ENCODE data around the gene S100B. TPM values are rescaled to one million over a fixed set of nuclear protein-coding genes. Genes with fewer than 3 reads are reported as not detected.

Gene S100B
- total and polyA plus RNA-seq, 2 of the 13 experiments (the other 11 are each of a cell fraction or from before 2014, with no cell fraction given), result not detected

DNA sequence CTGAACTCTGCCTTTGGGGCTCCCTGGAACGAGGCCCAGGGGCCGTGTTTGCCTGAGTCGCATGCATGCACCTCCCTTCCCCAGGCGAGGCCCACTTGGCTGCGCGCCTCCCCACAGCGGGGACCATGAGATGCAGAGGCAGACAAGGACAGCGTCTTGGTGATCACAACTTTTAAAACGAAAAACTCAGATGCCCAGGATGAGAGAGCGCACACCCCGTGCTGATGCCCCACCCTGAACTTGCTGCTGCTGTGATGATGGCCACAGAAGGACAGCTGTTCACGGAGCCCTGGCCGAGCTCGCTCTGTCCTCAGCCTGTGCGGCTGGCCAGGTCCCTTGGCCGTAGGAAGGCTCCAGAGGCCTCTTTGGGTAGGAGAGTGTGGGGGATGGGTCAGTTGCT lies 19.2 kb upstream of the S100B start:
- Histone ChIP-seq H3K9ac (ENCODE audit: insufficient read depth, low read depth, low read length) (no peak overlapping the region), H3K9me3 (ENCODE audit: low read length) (no peaks in the 10 kb centered on the region), H3K27me3 (ENCODE audit: control insufficient read depth in 1 of 2, insufficient read depth in 2 of 2, low read length in 2 of 2) (no peaks in the 10 kb centered on the region), H2AFZ (ENCODE audit: low read length) (no peak overlapping the region), H3K79me2 (ENCODE audit: insufficient read depth, low read length) (no peaks in the 10 kb centered on the region), H3K4me2 (ENCODE audit: low read depth, low read length) (no peak overlapping the region), H3K4me1 (ENCODE audit: insufficient read depth, low read length) (peaks cover 53% of the 10 kb centered on the region), H3K4me3 (replicated peaks in 1 of 3; ENCODE audit: insufficient read depth in 1 of 3, low read depth in 2 of 3, low read length in 3 of 3) (no peak overlapping the region), H4K20me1 (ENCODE audit: insufficient read depth, low read length) (no peaks in the 10 kb centered on the region), H3K27ac (ENCODE audit: extremely low read length, insufficient read depth, low read length) (no peak overlapping the region), H3K36me3 (replicated peaks in 1 of 2; ENCODE audit: control insufficient read depth in 1 of 2, insufficient read depth in 2 of 2, low read length in 2 of 2) (no peaks in the 10 kb centered on the region)
- DNase-seq (ENCODE audit: low spot score) (no peak), ATAC-seq (no peak), FAIRE-seq (no peak)
- intact Hi-C loops (cut with micrococcal nuclease; ENCODE audit: unreplicated experiment), result no loop called here
- BruUV-seq (replicated peaks), result no TSS peak
- 84% methylated on average over 14 of the region's 16 CpGs for WGBS (ENCODE audit: low lambda C conversion rate)
- POLR2A ChIA-PET, result interaction anchor here (4.3 kb wide), 1 partner anchor 10 kb away, joined by 48 read pairs; the partner anchor contains the start of gene PRMT2
- in situ Hi-C loops (cut with HindIII; ENCODE audit: extremely low pct_ligation_motif_present, low pct_unique_long_range_greater_than_20kb), result no loop called here
- CTCF ChIA-PET (ENCODE audit: low intra/inter-chr PET ratio, low total read pairs), result no interaction called here
- TF ChIP-seq CREB1 (IDR thresholded peaks at IDR 0.05) (no peak), CREB1 (CRISPR knock-in tag; IDR thresholded peaks at IDR 0.05) (no peak), ZNF674 (CRISPR knock-in tag; IDR thresholded peaks at IDR 0.05; ENCODE audit: low read depth) (no peak), ZSCAN12 (CRISPR knock-in tag; IDR thresholded peaks at IDR 0.05) (no peak), KLF15 (CRISPR knock-in tag; IDR thresholded peaks at IDR 0.05; ENCODE audit: borderline replicate concordance) (no peak), IRF9 (CRISPR knock-in tag; IDR thresholded peaks at IDR 0.05; ENCODE audit: borderline replicate concordance) (no peak), MAFK (conservative IDR thresholded peaks at IDR 0.05 in 1 of 2, IDR thresholded peaks at IDR 0.05 in 1 of 2; ENCODE audit: low read length in 2 of 2) (no peak), MED8 (CRISPR knock-in tag; IDR thresholded peaks at IDR 0.05; ENCODE audit: insufficient replicate concordance) (no peak), NPAS2 (CRISPR knock-in tag; IDR thresholded peaks at IDR 0.05; ENCODE audit: borderline replicate concordance) (no peak), ZBTB21 (CRISPR knock-in tag; IDR thresholded peaks at IDR 0.05) (no peak), ZNF710 (CRISPR knock-in tag; IDR thresholded peaks at IDR 0.05; ENCODE audit: borderline replicate concordance) (no peak), ZNF362 (CRISPR knock-in tag; IDR thresholded peaks at IDR 0.05; ENCODE audit: borderline replicate concordance) (no peak), PPARG (CRISPR knock-in tag; conservative IDR thresholded peaks at IDR 0.05) (no peak), ARNT (IDR thresholded peaks at IDR 0.05) (no peak), ZNF777 (CRISPR knock-in tag; IDR thresholded peaks at IDR 0.05) (no peak), ZNF75D (CRISPR knock-in tag; IDR thresholded peaks at IDR 0.05; ENCODE audit: borderline replicate concordance) (no peak), ZNF24 (IDR thresholded peaks at IDR 0.05) (no peak), ZNF776 (CRISPR knock-in tag; IDR thresholded peaks at IDR 0.05) (no peak), KDM5A (IDR thresholded peaks at IDR 0.05; ENCODE audit: borderline replicate concordance, low read length) (no peak)
- TF ChIP-seq, protein P1, sequence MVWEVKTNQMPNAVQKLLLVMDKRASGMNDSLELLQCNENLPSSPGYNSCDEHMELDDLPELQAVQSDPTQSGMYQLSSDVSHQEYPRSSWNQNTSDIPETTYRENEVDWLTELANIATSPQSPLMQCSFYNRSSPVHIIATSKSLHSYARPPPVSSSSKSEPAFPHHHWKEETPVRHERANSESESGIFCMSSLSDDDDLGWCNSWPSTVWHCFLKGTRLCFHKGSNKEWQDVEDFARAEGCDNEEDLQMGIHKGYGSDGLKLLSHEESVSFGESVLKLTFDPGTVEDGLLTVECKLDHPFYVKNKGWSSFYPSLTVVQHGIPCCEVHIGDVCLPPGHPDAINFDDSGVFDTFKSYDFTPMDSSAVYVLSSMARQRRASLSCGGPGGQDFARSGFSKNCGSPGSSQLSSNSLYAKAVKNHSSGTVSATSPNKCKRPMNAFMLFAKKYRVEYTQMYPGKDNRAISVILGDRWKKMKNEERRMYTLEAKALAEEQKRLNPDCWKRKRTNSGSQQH (CRISPR knock-in tag; IDR thresholded peaks at IDR 0.05; ENCODE audit: low read depth), result no peak

Measured in HepG2 (cell line).